Measurements from ENCODE around the gene BEST3.

The BEST3 gene

GRCh38 chr12:69698769-69699540 is at the start of gene BEST3:
TSS of gene BEST3 (minus strand) at chr12:69699303. CDS start at chr12:69697798, 1,505 bp downstream.
- peak; percentile 99 for DNase-seq

- DNase-seq: no peak
Observed at GRCh38 chr12:69744109-69744508, 45.0 kb upstream of the BEST3 start.

- peak; percentile 59 for DNase-seq
Observed at GRCh38 chr12:69739287-69740191, 40.4 kb upstream of the BEST3 start.

- peak; percentile 69 for DNase-seq
Observed at GRCh38 chr12:69738351-69739286, 39.5 kb upstream of the BEST3 start, which contains the start of gene RAB3IP. TSS of gene RAB3IP (plus strand) at chr12:69738860. CDS start at chr12:69755409, 16,549 bp downstream.

GRCh38 chr12:69733638-69734037 is 34.5 kb upstream of the BEST3 start:
- no peak for DNase-seq

- DNase-seq: no peak
Observed at GRCh38 chr12:69732088-69732487, 33.0 kb upstream of the BEST3 start.

- DNase-seq: no peak
Observed at GRCh38 chr12:69726922-69727321, 27.8 kb upstream of the BEST3 start.

GRCh38 chr12:69720750-69721149 is 21.6 kb upstream of the BEST3 start:
- no peak for DNase-seq

GRCh38 chr12:69719336-69720316 is 20.5 kb upstream of the BEST3 start:
- peak; percentile 63 for DNase-seq

GRCh38 chr12:69714542-69714941 is 15.4 kb upstream of the BEST3 start:
- DNase-seq: no peak

GRCh38 chr12:69712826-69713225 is 13.7 kb upstream of the BEST3 start:
- no peak for DNase-seq

GRCh38 chr12:69708649-69709048 is 9.5 kb upstream of the BEST3 start:
- no peak for DNase-seq

- DNase-seq: no peak
Observed at GRCh38 chr12:69704357-69704756, 5.3 kb upstream of the BEST3 start.

GRCh38 chr12:69703146-69703642 is 4.1 kb upstream of the BEST3 start:
- DNase-seq: no peak

- DNase-seq: no peak
Observed at GRCh38 chr12:69701826-69702225, 2.7 kb upstream of the BEST3 start.

- no peak for DNase-seq
Observed at GRCh38 chr12:69698054-69698453, 1.0 kb downstream of the BEST3 start.

- no peak for DNase-seq
Observed at GRCh38 chr12:69694123-69694522, 5.0 kb downstream of the BEST3 start.

GRCh38 chr12:69689638-69690037 is 9.5 kb downstream of the BEST3 start:
- no peak for DNase-seq

GRCh38 chr12:69688471-69689427 is 10.4 kb downstream of the BEST3 start:
- DNase-seq: no peak

- DNase-seq: no peak
Observed at GRCh38 chr12:69688021-69688420, 11.1 kb downstream of the BEST3 start.
